MM.1S (cell line): ENCODE data around the gene TUBGCP3.

Source experiments
- DNase-seq: peaks from one replicate; pipeline ENCODE4 v3.0.0-alpha.2; 2015
- H2AFZ ChIP-seq: fragments of 300-600 bp; sonication (generic); 2 replicates; pipeline ENCODE4 v1.6.0; 2016; ENCODE audit warnings: antibody characterized with exemption, low read length
- H3F3A ChIP-seq: fragments of 300-600 bp; sonication (generic); 2 replicates; pipeline ENCODE4 v1.6.1; 2016; ENCODE audit warnings: mild to moderate bottlenecking, antibody characterized with exemption, low read length, moderate library complexity, mixed read lengths; ENCODE audit not compliant: insufficient read depth
- H3K27ac ChIP-seq: fragments of 300-600 bp; sonication (generic); 2 replicates; pipeline ENCODE4 v1.5.1; 2016; ENCODE audit warnings: mild to moderate bottlenecking, low read length
- H3K27me3 ChIP-seq: fragments of 300-600 bp; sonication (generic); replicated peaks from 2 replicates; pipeline ENCODE4 v1.6.0; 2016; ENCODE audit warnings: low read length; ENCODE audit not compliant: insufficient read depth
- H3K36me3 ChIP-seq: fragments of 300-600 bp; sonication (generic); replicated peaks from 2 replicates; pipeline ENCODE4 v1.6.1; 2016; ENCODE audit warnings: mild to moderate bottlenecking, low read length, mixed read lengths; ENCODE audit not compliant: insufficient read depth
- H3K4me1 ChIP-seq: fragments of 300-600 bp; sonication (generic); 2 replicates; pipeline ENCODE4 v1.6.1; 2016; ENCODE audit warnings: low read length, mixed read lengths
- H3K4me2 ChIP-seq: fragments of 300-600 bp; sonication (generic); 2 replicates; pipeline ENCODE4 v1.6.0; 2016; ENCODE audit warnings: low read depth, low read length
- H3K4me3 ChIP-seq: fragments of 300-600 bp; sonication (generic); 2 replicates; pipeline ENCODE4 v1.5.1; 2016; ENCODE audit warnings: low read length, mixed read lengths
- H3K79me2 ChIP-seq: fragments of 300-600 bp; sonication (generic); 2 replicates; pipeline ENCODE4 v1.6.1; 2016; ENCODE audit warnings: mixed run types, low read length, mixed read lengths
- H3K9ac ChIP-seq: fragments of 300-600 bp; sonication (generic); 2 replicates; pipeline ENCODE4 v1.6.1; 2016; ENCODE audit warnings: low read length, mixed read lengths
- H3K9me2 ChIP-seq: fragments of 300-600 bp; sonication (generic); replicated peaks from 2 replicates; pipeline ENCODE4 v1.6.1; 2016; ENCODE audit warnings: mild to moderate bottlenecking, low read length, mixed read lengths; ENCODE audit not compliant: insufficient read depth
- H3K9me3 ChIP-seq: fragments of 300-600 bp; sonication (generic); replicated peaks from 2 replicates; pipeline ENCODE4 v1.6.1; 2016; ENCODE audit warnings: mild to moderate bottlenecking, low read length, mixed read lengths; ENCODE audit not compliant: insufficient read depth
- H4K20me1 ChIP-seq: fragments of 300-600 bp; sonication (generic); 2 replicates; pipeline ENCODE4 v1.6.1; 2016; ENCODE audit warnings: mild to moderate bottlenecking, low read length, moderate library complexity, mixed read lengths; ENCODE audit not compliant: insufficient read depth
- CTCF ChIP-seq: fragments of 300-600 bp; sonication (generic); IDR thresholded peaks from 2 replicates; pipeline ENCODE4 v1.5.1; 2016; ENCODE audit warnings: antibody characterized with exemption, low read length, mixed read lengths
- EZH2 ChIP-seq: fragments of 300-600 bp; sonication (generic); optimal IDR thresholded peaks from 2 replicates; pipeline ENCODE3; 2017; ENCODE audit warnings: low read depth, mild to moderate bottlenecking, antibody characterized with exemption, low read length, mixed read lengths
- EZH2phosphoT487 ChIP-seq: fragments of 300-600 bp; sonication (generic); IDR thresholded peaks from 2 replicates; pipeline ENCODE4 v1.6.1; 2018; ENCODE audit warnings: antibody characterized with exemption, low read length

Gene TUBGCP3

GRCh38 chr13:112441226-112441625 is 146.7 kb downstream of the TUBGCP3 start:
- Histone ChIP-seq H3F3A (no peaks in the 10 kb centered on the region), H3K9me2 (no peaks in the 10 kb centered on the region), H3K27me3 (peaks cover 26% of the 10 kb centered on the region), H4K20me1 (no peaks in the 10 kb centered on the region), H3K4me2 (no peak overlapping the region), H3K27ac (no peak overlapping the region), H3K36me3 (no peaks in the 10 kb centered on the region), H3K9me3 (no peaks in the 10 kb centered on the region), H3K79me2 (no peaks in the 10 kb centered on the region), H3K4me1 (0 out of 2 replicates have a peak, but pooled peaks cover 6% of the 10 kb centered on the region), H2AFZ (no peak overlapping the region), H3K9ac (no peak overlapping the region), H3K4me3 (no peak overlapping the region)
- DNase-seq = no peak
- TF ChIP-seq EZH2 (no peak), CTCF (no peak), EZH2phosphoT487 (no peak)

- peaks cover 9% of the 10 kb centered on the region for H3K27me3 ChIP-seq
- no peak overlapping the region for H3K9ac ChIP-seq
- TF ChIP-seq EZH2 = no peak
- no peak overlapping the region for H3K4me2 ChIP-seq
- H4K20me1 ChIP-seq = no peaks in the 10 kb centered on the region
- H3K9me2 ChIP-seq = no peaks in the 10 kb centered on the region
- 0 out of 2 replicates have a peak, but pooled peaks cover 5% of the 10 kb centered on the region for H3K4me1 ChIP-seq
- H3K79me2 ChIP-seq = no peaks in the 10 kb centered on the region
- no peak overlapping the region for H2AFZ ChIP-seq
- no peak for DNase-seq
- H3K36me3 ChIP-seq = no peaks in the 10 kb centered on the region
- H3K4me3 ChIP-seq = no peak overlapping the region
- H3K27ac ChIP-seq = no peak overlapping the region
- H3K9me3 ChIP-seq = no peaks in the 10 kb centered on the region
- H3F3A ChIP-seq = no peaks in the 10 kb centered on the region
These were observed 149.4 kb downstream of the TUBGCP3 start for GRCh38 chr13:112438515-112438914.

- H3F3A ChIP-seq = no peaks in the 10 kb centered on the region
- H3K27me3 ChIP-seq = peaks cover 5% of the 10 kb centered on the region
- H3K36me3 ChIP-seq = no peaks in the 10 kb centered on the region
- H3K9me2 ChIP-seq = no peaks in the 10 kb centered on the region
- no peak overlapping the region for H3K4me2 ChIP-seq
- no peak overlapping the region for H2AFZ ChIP-seq
- no peak overlapping the region for H3K27ac ChIP-seq
- H3K9me3 ChIP-seq = no peaks in the 10 kb centered on the region
- 0 out of 2 replicates have a peak, but pooled peaks cover under 1% of the 10 kb centered on the region for H3K4me1 ChIP-seq
- TF ChIP-seq EZH2 = no peak
- H3K79me2 ChIP-seq = no peaks in the 10 kb centered on the region
- no peaks in the 10 kb centered on the region for H4K20me1 ChIP-seq
- H3K9ac ChIP-seq = no peak overlapping the region
- DNase-seq = no peak
- no peak overlapping the region for H3K4me3 ChIP-seq
These were observed 149.9 kb downstream of the TUBGCP3 start for GRCh38 chr13:112438094-112438493.

- Histone ChIP-seq H3K4me3 (no peak overlapping the region), H3K79me2 (no peaks in the 10 kb centered on the region), H3K4me2 (no peak overlapping the region), H3K9me2 (no peaks in the 10 kb centered on the region), H3K36me3 (no peaks in the 10 kb centered on the region), H3K27ac (no peak overlapping the region), H3K27me3 (no peaks in the 10 kb centered on the region; the same call in 1 of the 2 replicates), H3F3A (no peaks in the 10 kb centered on the region), H2AFZ (no peak overlapping the region), H3K4me1 (no peaks in the 10 kb centered on the region), H3K9me3 (no peaks in the 10 kb centered on the region), H3K9ac (no peak overlapping the region), H4K20me1 (no peaks in the 10 kb centered on the region)
- TF ChIP-seq EZH2phosphoT487 = no peak
- no peak for TF ChIP-seq CTCF
- no peak for TF ChIP-seq EZH2
- no peak for DNase-seq
These were observed 152.0 kb downstream of the TUBGCP3 start for GRCh38 chr13:112435973-112436372.
